GM18526 (cell line): ENCODE results near the gene STN1.

Experiments used
- POLR2A ChIP-seq: IDR thresholded peaks from 3 replicates; pipeline ENCODE4 v1.6.1; 2011; ENCODE audit not compliant: insufficient read length; ENCODE audit errors: extremely low read depth

STN1 gene

GRCh38 chr10:103890194-103890658 is 27.8 kb downstream of the STN1 start:
- no peak for TF ChIP-seq POLR2A

DNA sequence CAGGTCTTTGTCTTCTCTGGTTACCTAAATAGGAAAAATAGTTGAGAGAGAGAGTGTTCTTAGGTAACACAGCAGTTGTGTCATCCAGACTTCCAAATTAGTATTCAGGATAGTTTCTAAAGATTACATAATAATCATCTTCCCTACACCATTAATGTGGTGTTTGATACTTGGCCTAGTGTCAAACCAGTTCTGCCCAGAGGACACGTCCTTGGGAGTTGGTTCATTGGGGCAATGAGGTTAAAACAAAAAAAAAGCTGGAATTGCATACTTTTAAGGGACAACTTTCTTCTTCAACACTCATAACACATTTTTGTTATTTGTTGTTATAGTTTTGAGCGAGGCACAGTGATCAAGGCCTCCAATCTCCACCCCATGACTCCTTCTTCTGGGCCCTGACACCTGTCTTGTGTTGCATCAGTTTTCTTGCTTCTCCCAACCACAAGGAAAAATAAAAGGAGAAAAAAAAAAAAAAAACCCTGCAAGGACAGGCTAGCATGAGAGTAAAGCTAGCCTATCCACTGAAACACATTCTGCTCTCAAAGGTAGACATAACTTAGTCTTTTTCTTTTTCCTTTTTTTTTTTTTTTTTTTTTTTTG is 28.8 kb downstream of the STN1 start:
- no peak for TF ChIP-seq POLR2A

DNA sequence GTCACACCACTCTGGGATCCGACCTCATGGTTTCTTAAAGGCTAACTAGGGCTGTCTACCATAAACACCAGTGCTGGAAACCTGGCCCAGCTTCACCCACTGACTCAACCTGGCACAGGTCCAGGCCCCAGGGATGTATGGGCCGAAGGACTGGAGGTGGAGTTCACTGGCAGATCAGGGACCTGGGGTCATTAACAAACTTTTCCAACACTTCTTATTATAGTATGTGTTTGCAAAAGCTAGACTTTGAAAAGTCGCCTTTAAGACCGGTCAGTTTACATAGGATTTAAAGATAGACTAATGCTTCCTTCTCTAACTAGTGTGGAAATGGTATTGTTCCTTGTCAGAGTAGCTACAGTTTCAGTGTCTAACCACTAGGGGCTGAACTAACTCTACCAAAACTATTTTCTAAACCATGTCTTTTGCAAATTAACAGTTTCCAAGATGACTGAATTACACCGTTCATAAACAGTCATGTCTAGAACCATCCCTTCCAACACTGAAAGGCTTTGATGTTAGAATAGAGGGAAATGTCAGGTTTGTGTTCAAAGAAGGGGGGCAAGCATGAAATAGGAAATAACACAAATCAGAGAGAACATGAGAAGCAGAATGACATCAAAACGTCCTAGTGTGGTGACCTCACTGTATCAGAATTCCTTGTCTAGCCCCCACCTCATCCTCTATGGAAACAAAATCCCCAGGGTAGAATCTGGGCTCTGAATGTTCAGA is 29.7 kb downstream of the STN1 start:
- TF ChIP-seq POLR2A: no peak

- TF ChIP-seq POLR2A: no peak
These were observed 32.4 kb downstream of the STN1 start for GRCh38 chr10:103885617-103886016.

DNA sequence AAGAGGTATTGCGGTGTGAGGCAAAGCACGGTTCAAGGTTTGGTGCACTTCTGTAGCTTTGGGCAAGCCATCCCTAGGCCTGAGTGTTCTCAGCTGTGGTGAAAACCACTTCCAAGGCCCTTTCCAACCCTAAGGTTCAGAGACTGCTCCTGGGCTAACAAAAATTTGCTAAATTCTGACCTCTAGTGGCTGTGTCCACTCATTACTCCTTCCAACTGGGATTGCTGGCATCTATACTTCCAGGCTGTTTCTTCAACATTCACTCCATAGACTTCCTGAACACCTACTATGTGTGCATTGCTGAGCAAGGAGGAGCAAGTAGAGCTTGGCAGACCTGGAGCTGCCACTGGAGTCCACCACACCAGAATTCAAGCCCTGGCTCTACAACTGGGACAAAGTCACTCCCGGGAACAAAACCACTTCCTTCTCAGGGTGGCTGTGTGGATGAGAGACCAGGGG is 33.3 kb downstream of the STN1 start:
- TF ChIP-seq POLR2A: no peak

- TF ChIP-seq POLR2A: no peak
These were observed 35.5 kb downstream of the STN1 start for GRCh38 chr10:103882285-103883007.

DNA sequence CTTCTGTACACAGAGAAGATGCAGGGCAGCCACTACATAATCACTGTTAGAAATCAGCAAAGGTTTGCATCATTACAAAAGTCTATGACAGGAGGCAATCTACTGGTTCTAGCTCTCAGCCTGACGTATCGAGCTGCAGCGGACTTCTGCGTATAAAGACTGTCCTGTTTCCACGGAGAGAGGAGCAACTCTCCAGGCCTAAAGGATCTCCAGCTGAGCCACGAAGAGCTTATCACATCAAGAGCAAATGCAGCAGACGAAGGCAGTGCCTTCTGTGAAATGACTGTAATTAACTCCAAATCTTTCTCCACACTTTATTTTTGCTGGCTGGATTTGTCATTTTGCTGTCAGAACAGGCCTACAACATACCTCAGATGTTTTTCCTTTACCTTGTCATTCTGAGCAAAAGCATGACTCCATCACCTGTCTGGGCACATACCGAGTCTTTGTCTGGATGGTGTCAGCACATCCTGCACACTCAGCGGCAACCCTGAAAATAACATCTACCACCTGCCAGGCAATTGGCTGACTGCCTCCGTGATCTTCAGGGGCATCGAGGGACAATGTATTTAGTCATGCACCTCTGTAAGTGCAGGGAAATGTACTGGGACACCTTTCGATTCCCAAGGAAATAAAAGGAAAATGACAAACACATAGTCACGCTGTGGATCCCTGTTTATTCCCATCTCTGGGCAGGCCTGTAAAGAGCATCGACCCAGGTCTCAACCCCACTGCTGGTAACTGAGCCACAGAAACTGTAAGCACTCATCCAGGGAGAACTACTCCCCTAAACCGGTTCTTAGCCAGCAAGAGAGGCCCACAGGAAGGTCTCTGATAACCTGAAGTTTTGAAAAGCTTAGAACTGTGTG is 36.3 kb downstream of the STN1 start:
- TF ChIP-seq POLR2A: no peak

DNA sequence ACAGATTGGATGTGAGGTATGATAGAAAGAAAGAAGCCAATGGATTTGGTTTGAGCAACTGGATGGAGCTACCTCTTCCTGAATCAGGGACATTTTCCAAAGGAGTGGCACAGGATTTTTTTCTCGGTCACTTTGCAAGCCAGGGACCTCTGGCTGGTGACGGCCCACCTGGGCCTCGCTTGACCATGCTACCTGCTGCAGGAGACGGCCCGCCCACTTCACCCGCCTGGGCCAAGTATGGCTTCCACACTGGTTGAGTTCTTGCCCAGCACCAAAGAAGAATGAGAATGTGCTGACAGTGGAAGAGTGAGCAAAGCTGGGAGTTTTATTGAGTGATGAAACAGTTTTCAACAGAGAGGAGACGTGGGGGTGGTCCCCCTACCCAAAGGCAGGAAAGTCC is 38.2 kb downstream of the STN1 start:
- TF ChIP-seq POLR2A: no peak

- TF ChIP-seq POLR2A: no peak
These were observed 38.6 kb downstream of the STN1 start for GRCh38 chr10:103879409-103879808.

DNA sequence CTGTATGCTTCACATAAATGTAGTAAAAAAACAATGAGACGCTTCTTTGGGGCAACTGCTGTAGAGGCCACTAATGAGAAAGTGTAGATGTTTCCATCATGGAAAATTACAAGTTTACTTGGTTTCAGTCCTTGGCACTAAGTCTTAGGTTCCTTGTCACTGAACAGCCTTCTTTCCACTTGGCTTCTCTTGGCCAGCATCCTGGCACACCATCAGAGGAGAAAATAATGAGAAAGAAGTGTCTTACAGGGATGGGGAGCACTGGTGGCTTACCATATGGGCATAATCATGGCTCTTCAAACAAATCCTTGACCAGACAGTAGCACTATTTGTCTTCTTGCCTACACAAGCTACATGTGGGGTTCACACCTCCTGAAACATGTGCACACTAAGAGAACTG is 40.1 kb downstream of the STN1 start:
- TF ChIP-seq POLR2A: no peak

DNA sequence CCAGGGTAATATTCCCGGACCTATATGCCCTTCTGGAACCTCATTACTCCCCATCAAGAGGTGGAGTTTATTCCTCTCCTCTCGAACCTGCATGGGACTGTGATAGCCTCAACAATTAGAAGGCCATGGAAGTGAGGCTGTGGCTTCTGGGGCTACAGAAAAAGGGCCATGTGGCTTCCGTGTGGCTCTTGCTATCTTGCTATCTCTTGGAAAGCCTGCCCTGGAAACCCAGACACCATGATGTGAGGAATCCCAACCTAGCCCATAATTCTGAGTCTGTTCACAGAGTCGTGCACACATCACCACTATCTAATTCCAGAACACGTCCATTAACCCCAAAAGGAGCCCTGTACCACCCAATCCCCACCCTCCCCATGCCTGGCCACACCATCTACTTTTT is 41.8 kb downstream of the STN1 start:
- TF ChIP-seq POLR2A: no peak

DNA sequence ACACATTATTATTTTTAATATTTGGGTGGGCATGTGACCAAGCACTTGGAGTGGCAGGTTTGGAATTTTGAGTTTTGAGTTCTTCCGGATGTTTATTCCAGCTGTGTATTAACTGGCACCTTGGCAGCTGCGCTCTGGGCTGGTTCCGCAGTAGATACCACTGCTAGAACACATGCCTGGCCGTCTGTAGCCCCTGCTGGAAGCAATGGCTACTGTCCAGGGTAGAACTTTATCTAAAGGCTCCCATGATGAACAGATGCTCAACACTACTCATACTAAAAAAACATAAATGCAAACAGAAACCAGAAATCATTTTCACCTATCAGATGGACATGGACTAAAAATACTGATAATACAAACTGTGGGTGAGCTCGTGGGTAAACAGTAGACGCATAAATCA is 43.3 kb downstream of the STN1 start:
- no peak for TF ChIP-seq POLR2A

- no peak for TF ChIP-seq POLR2A
These were observed 45.6 kb downstream of the STN1 start for GRCh38 chr10:103872137-103872931.

- no peak for TF ChIP-seq POLR2A
These were observed 47.0 kb downstream of the STN1 start for GRCh38 chr10:103871006-103871405.
